NCI-H2107 (cell line): ENCODE measurements around the gene PHACTR2.
"Not testable (repeated sequence)": the region's sequence is repeated elsewhere in the genome, so short reads cannot be mapped to it uniquely, and the experiment has no call there.

ENCODE experiments used
- DNase-seq: peaks from one replicate; lab custom pipeline; 2025; lab: John Stamatoyannopoulos, UW

Gene PHACTR2

DNA sequence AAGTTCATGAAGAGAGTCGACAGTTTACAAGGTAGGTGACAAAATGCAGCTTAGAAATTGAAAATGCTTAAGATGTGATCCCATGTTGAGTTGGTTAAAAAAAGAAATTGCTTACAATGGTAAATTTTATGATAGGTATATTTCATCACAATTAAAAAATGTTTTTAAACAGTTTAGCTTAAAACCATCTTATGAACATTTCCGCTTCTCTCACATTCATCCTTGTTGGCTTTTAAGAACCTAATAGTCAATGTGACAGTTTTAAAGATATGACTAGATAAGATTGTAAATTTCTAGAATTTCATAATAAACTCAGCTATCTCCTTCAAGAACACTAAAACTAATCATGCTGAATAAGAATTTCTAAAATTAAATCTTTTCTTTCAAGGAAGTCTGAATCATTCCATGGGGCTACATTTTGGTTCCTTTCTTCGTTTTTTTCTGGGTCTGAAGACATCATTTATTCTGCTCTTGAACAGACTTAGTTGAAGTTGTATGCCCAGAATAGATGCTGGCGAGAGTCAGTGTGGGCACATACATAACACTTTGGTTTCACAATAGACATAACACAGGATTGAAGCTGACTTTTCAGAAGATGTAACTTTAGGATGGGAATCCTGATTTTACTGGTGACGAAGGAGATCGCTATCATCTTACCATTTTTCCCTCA lies 129.5 kb downstream of the PHACTR2 start:
- DNase-seq = no peak

DNA sequence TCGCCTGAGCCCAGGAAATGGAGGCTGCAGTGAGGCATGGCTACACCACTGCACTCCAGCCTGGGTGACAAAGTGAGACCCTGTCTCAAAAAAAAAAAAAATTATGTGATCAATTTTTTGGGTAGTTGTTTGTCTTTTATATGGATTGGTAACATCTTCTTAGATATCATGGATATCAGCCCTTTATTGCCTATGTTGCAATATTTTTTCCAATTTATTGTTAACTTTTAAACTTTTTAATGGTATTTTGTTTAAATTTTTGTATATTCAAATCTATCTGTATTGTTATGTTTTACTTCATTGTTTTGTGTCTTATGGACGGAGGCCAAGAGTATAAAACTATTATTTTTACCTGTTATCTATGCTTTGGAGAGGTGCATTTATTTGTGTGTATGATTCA lies 133.0 kb downstream of the PHACTR2 start:
- no peak for DNase-seq

DNA sequence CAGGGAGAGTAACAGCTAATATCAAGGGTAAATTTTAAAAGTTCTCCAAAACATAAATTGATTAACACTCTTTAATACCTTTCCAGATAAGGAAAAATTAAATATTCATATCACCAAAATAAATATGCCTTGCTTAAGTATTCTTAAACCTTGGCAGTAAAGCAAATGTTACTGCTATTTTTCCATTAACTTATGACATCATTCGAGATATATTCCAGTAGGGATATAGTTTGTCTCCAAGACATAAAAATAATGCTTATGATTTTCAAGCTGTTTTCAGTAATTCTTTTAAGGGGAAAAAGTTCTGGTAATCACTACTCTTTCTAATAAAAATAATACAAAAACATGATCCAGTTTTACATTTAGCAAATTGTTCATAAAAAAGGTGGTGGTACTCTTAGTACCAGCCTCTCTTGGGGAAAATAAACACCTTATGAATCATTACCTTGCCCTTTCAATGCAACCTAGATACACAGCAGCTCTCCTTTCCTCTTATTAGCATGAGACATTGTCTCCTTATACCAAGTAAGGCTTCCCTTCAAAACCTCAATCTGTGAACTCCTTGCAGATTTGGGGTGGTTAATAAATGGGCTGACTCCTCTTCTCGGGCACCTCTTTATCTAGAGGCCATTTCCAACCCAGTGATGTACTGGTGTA lies 133.9 kb downstream of the PHACTR2 start:
- DNase-seq = no peak

DNA sequence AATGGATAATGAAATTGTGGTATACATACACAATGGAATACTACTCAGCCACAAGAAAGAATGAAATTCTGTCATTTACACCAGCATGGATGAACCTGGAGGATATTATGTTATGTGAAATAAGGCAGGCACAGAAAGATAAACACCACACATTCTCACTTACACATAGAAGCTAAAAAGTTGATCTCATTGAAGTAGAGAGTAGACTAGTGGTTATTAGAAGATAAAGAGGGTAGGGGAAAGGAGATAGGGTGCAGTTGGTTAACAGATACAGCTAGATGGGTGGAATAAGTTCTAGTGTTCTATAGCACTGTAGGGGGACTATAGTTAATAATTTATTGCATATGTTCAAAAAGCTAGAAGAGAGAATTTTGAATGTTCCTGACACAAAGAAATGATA lies 139.9 kb downstream of the PHACTR2 start:
- DNase-seq = no peak

DNA sequence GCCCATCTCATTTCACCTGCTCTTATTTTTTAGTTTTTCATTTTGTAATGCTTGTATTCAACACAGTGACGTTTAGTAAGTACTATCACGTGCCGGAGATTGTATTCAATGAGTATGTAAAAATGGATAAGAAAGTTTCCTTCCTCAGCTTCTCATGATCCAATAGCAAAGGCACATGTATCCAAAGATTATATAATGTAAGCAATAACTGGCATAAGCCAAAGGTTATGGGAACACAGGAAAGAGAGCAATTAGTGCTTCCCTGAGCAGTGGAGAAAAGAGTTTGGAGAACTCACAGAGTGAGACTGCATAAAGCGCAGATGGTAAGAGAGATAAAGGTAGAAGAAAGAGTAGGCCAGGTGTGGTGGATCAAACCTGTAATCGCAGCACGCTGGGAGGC lies 143.6 kb downstream of the PHACTR2 start:
- DNase-seq = no peak

DNA sequence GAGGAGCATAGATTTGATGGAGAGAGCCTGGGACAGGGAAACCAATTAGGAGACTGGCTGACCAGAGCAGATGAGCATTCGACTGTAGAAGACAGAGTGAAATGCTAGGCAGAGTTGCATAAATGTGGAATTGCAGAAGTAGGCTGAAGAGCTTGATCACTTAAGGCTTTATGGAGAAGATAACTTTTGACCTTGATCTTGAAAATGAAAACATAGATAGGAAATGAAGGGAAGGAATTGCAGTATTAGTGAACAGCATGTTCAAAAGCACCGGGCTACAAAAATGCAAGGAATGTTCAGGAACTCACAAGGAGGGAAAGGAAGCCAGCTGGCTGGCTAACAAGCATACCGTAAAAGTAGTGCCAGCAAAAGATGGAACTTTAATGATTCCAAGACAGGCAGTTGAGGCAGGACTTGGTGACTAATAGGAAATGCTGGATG lies 144.8 kb downstream of the PHACTR2 start:
- DNase-seq = no peak

DNA sequence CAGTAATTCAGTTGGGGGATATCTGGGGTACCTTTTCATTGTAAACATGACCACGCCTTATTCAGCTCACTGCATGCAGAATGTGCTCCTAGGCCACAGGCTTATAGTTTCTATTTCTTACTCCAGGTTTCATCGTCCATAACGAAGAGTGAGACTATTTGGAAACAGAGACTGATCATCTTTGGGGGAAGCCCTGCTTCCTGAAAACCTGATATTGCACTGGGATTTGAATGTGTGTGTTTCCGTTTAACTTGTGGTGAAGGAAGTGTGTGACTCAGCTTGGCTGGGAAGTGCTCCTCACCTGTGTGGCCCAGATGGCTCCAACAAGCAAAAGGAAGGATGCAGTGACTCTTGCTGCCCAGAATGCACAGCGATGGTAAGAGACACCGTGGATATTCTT lies 145.8 kb downstream of the PHACTR2 start:
- no peak for DNase-seq

DNA sequence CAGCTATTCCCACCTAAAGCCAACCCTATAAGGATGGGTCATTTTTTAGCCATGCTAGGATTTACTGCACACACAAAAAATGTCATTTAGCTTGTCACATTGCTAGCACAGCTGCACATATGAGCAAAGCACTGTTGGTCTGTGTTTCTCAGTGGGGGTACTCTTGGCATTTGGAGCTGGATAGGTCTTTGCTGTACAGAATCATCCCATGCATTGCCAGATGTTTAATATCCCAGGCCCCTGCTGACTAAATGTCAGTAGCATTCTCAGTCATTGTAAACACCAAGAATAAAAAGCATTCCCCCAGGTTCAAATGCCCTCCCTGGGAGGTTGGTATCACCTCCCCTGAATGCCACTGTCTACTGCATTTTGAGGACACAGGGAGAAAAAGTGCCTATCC lies 150.8 kb downstream of the PHACTR2 start:
- no peak for DNase-seq

DNA sequence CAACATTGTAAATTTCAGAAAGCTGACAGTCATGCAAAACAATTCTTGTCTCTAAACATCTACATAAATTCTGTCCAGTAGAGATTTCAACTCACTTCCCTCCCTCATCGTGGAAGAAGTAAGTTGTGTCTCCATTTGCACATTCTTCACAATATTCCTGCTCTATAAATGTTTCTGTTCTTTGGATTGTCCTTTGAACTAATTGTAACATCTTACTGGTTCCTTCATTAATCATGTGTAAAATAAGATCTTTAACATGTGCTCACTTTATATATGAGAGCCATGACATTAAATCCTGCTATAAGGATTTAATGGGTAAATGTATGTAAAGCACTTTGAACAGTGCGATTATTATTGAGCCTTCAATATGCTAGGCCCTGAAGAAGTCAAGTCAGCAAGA lies 158.4 kb downstream of the PHACTR2 start:
- no peak for DNase-seq

DNA sequence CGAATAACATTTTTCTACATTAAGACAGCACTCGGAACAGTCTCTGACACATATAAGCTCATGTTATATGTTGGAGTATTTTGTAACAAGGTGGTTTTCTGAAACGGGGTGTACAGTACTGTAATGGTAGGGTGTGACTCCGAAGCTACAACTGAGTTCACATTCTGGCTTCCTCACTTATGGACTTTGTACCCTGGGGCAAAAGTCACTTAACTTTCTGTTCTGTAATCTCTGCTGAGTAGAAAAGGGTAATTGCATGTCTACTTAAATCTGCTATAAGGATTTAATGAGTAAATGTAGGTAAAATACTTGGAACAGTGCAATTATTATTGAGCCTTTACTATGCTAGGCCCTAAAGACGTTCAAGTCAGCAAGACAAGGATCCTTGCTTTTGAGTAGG lies 160.6 kb downstream of the PHACTR2 start:
- no peak for DNase-seq

DNA sequence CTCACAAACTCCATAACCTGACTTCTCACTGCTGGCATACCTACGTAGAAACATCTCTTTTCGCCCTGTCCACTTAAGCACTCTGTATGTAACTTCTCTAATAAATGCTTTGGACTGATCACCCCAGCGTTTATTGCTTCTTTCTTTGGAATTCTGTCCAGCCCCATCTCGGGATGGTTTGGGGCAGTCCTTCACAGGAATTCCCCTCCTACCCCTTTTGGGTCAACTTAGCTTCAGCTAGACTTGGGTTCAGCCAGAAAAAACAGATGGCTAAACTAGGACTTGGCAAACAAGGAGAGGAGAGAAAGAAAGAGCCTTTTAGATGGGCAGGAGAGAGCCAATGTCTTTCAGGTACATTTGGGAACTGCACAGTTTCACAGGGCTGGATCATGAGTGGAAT lies 161.4 kb downstream of the PHACTR2 start:
- DNase-seq = no peak

DNA sequence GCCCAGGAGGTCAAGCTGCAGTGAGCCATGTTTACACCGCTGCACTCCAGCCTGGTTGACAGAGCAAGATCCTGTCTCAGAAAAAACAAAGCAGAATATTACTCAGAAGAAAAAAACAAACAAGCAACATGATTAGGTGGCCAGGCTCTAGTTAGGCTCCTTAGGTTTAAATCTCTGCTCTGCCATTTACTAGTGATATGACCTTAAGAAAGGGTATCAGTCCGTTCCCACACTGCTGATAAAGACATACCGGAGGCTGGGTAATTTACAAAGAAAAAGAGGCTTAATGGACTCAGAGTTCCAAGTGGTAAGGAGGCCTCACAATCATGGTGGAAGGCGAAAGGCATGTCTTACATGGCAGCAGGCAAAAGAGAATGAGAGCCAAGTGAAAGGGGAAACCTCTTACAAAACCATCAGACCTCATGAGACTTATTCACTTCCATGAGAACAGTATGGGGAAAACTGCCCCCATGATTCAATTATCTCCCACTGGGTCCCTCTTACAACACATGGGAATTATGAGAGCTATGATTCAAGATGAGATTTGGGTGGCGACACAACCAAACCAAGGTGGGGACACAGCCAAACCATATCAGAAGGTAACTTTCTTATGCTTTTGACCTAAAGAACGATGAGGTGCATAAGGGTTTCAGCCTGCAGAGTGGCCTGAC lies 163.0 kb downstream of the PHACTR2 start:
- DNase-seq = no peak

DNA sequence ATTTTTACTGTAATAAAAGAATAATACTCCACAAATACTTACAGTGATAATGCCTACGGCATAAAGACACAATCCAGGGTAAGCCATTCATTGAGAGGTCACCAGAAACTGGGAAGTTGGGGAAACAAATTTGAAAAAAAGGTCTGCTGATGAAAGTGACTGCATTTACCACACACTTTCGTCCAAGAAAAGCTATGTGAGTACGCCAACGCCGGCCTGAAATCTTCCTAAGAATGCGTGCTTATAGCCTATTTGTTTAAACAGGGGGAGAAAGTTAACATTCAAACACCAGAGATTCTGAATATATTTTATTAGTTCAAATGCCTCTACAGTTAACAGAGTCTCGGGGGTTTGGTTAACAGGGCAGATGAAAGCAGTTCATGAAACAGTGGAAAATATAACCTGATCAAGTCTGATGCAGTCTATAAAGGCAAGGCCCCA lies 164.7 kb downstream of the PHACTR2 start:
- DNase-seq = no peak

DNA sequence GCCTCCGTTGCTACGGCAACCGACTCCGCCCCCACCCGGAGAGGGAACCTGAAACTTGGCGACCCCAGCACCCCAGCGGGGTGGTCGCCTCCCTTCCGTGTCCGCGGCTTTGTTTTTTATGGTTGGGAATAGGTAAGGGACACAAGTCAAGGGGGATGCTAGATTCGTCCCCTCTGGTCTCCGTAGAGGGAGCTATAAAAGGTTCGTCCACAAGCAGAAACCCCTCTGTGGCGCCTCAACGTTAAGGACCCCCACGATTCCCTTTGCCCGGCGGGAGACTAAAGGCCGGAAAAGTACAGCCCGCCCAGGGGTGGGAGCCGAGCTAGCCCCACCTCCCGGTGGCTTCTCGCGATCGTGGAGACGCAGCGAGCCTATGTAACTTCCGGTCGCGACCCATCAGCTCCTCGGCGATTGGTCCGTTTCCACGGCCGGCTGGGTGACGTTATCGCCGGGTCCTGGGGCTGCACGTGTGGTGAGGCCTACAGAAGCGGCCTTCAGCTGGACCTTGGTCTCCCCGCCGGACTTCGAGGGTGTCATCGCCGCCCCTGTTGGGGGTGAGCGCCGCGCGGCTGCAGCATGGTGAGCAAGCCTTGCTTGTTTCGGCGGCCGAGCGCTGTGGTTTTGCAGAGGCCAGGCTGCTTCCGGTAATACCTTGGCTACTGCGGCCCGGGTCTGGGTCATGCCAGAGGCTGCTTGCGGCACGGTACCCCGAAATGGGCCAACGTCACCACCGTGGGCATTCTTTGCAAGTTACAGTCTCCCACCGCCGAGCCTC lies 165.3 kb downstream of the PHACTR2 start, which contains the start of gene LTV1:
LTV1 (plus strand) TSS at position 437 of the 775 bp plus-strand sequence; CDS start at position 577, 140 bp downstream.
- DNase-seq = peak; percentile 89

DNA sequence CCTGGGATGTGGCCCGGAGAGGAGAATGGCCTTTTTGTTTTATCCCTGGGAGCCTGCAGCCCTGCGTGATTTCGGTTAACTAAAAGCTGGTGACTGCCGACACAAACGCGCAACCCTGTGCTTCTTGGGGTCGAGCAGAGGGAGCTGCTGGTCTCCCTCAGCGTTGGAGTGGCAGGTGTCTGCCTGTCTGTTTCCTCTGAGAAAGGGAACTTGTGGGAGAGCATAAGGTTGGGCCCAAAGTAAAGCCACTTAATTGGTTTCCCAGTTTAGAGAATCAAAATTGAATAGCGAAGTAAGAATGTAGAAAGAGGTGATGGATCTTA lies 165.9 kb downstream of the PHACTR2 start:
- no peak for DNase-seq

DNA sequence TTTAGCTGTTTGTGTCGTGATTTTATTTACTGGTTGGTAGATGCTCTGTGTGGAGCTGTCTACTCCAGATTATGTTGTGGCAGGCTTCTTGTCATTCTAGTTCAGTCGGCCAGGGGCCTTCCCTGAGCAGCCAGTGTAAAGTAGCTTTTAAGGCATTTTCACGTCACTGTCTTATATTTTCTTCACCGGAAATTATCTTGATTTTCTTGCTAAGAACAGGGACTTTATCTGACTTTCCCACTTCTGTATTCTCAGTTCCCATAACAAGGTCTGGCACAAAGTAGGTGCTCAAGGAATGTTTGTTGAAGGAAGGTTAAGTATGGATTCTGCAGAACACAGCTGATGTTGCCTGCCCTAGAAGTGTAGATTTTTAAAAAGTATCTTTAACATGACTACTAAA lies 166.2 kb downstream of the PHACTR2 start:
- DNase-seq = no peak

DNA sequence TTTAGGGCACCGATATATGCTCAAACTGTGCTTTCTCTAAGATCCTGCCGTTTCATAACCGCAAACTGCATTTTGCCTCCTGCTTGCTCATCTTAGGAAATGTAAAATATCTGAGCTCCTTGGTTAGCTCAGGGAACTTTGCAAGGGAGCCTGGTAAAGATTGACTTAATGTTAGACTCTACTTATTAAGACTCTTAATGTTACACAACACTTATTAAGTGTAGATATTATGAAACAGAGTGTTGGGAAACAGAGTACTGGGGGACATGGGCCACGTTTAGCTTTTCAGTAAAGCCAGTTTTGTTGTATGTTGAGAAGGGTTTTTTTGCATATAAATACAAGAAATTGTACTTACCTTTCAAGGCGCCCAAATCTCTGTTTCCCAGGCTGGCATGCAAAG lies 167.3 kb downstream of the PHACTR2 start:
- no peak for DNase-seq

DNA sequence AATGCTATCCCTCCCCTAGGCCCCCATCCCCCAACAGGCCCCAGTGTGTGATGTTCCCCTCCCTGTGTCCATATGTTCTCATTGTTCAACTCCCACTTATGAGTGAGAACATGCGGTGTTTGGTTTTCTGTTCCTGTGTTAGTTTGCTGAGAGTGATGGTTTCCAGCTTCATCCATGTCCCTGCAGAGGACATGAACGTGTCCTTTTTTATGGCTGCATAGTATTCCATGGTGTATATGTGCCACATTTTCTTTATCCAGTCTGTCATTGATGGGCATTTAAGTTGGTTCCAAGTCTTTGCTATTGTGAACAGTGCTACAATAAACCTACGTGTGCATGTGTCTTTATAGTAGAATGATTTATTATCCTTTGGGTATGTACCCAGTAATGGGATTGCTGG lies 173.9 kb downstream of the PHACTR2 start:
- DNase-seq = not testable (repeated sequence)

DNA sequence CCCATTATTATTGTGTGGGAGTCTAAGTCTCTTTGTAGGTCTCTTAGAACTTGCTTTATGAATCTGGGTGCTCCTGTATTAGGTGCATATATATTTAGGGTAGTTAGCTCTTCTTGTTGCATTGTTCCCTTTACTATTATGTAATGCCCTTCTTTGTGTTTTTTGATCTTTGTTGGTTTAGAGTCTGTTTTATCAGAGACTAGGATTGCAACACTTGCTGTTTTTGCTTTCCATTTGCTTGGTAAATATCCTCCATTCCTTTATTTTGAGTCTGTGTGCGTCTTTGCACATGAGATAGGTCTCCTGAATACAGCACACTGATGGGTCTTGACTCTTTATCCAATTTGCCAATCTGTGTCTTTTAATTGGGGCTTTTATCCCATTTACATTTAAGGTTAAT lies 177.3 kb downstream of the PHACTR2 start:
- DNase-seq = not testable (repeated sequence)

DNA sequence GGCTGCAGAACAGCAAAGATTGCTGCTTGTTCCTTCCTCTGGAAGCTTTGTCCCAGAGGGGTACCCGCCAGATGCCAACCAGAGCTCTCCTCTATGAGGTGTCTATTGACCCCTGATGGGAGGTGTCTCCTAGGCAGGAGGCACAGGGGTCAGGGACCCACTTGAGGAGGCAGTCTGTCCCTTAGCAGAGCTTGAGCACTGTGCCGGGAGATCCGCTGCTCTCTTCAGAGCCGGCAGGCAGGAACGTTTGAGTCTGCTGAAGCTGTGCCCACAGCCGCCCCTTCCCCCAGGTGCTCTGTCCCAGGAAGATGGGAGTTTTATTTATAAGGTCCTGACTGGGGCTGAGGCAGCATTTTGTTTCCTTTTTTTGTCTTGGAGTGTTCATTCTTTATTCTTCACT lies 179.0 kb downstream of the PHACTR2 start:
- DNase-seq = not testable (repeated sequence)

DNA sequence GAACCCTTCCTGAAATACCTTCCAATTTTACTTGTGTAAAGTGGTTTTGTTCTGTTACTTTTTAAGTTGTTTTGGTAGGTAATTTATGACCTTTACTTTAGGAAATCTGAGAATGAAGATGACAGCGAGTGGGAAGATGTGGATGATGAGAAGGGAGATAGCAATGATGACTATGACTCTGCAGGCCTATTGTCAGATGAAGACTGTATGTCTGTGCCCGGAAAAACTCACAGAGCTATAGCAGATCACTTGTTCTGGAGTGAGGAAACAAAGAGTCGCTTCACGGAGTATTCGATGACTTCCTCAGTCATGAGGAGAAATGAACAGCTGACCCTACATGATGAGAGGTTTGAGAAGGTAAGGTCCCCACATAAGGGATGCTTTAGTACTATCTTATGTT lies 179.9 kb downstream of the PHACTR2 start:
- no peak for DNase-seq

DNA sequence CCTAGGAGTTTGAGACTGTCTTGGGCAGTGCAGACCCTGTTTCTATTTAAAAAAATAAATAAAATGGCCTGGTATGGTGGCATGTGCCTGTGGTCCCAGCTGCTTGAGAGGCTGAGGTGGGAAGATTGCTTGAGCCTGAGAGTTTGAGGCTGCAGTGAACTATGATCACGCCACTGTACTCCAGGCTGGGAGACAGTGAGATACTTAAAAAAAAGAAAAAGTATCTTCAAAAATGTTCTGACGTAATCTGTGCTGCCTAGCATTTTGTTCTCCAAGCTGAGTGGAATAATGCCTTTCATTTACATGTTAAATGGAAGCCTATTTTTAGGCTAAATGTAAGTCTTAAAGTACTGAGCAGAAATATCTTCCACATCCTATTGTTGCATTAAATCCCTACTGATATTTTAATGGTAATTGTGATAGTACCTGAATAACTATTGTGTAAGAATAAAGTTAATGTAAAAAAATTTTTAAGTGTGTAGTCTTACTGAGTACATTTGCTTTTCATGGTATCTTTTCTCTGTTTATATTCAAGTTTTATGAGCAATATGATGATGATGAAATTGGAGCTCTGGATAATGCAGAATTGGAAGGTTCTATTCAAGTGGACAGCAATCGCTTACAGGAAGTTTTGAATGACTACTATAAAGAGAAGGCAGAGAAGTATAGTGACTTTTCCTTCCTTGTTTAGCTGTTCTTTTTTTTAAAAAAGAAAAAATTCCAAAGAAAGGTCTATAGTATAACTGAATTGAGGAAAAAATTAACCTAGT lies 182.3 kb downstream of the PHACTR2 start:
- no peak for DNase-seq
